ENCODE data around the gene CTNNBL1.
"Not testable (repeated sequence)": the region's sequence is repeated elsewhere in the genome, so short reads cannot be mapped to it uniquely, and the experiment has no call there.

The CTNNBL1 gene, protein sequence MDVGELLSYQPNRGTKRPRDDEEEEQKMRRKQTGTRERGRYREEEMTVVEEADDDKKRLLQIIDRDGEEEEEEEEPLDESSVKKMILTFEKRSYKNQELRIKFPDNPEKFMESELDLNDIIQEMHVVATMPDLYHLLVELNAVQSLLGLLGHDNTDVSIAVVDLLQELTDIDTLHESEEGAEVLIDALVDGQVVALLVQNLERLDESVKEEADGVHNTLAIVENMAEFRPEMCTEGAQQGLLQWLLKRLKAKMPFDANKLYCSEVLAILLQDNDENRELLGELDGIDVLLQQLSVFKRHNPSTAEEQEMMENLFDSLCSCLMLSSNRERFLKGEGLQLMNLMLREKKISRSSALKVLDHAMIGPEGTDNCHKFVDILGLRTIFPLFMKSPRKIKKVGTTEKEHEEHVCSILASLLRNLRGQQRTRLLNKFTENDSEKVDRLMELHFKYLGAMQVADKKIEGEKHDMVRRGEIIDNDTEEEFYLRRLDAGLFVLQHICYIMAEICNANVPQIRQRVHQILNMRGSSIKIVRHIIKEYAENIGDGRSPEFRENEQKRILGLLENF

DNA sequence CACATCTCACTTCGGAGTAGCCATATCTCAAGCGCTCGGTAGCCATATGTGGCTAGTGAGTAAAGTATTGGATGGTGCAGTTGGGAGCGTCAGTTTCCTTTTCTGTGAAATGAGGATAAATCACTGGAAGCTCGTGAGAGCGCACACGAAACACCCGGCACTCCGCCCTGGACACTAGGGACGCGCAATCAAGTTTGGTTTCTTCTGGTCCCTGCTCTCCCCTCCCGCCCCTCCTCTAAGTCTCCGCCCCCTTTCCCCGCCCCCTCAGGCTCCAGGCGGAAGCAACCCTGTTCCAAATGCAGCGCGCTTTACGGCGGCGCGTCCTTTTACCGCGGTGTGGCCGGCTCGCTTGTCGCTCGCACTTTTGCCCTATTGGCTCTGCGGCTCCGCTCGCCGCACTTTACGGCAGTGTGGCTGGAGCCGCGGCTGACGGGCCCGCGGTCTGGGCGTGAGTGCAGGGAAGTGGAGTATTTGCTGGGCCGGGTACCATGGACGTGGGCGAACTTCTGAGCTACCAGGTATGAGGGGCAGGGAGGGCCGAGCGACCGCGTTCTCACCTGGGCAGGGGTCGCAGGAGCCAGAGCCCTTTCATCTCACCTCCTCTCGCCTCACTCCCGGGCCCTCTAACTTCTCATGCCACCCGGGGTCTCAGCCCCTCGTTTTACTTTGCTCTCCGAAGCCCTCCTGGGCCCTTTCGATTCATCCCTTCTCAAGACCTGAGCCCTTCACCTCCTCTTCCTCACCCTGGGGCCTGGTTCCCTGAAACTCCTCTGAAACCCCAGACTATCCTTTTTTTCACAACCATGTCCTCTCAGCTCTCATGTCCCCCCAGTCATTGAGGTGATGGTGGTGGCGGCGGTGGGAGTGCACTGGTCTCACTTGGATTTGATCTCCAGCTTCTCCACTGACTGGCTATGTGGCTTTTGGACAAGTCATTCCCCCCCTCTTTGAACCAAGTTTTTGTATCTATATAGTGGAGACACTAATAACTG is at the start of gene CTNNBL1:
Gene CTNNBL1, plus strand, starts transcription at position 396 of the 992 bp plus-strand sequence. Its CDS starts 93 bp downstream, at position 489.
- Histone ChIP-seq H3K4me1 (ENCODE audit: insufficient read depth, low read length) (peaks cover 8% of the 10 kb centered on the region), H3K27me3 (ENCODE audit: insufficient read depth, low read length) (no peaks in the 10 kb centered on the region), H2AFZ (ENCODE audit: low read depth, low read length) (peak within 1 kb of the TSS; percentile 75), H3K4me3 (ENCODE audit: low read length) (peak within 1 kb of the TSS; percentile 68), H3K36me3 (ENCODE audit: insufficient read depth, low read length) (peaks cover 6% of the 10 kb centered on the region), H3K9me3 (ENCODE audit: low read length) (no peaks in the 10 kb centered on the region)

DNA sequence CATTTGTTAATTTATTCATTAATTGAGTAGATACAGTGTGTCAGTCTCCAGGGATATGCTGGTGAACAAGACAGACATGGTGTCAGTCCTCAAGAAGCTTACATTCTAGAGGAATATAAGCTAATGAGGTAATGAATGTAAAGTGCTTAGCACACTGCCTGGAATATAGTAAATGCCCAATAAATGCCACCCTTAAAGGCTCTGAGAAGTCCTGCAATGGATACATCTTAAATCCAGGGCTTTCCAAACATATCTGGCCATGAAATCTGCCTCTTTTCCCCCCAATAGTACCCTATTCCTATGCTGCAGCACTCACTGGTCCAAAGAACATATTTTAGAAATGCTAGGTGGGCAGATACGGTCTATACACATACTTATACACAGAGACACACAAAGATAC is 49.2 kb upstream of the CTNNBL1 start:
- no peaks in the 10 kb centered on the region for H3K9me3 ChIP-seq (ENCODE audit: low read length)
- no peak overlapping the region for H2AFZ ChIP-seq (ENCODE audit: low read depth, low read length)
- no peaks in the 10 kb centered on the region for H3K36me3 ChIP-seq (ENCODE audit: insufficient read depth, low read length)
- peaks cover 3% of the 10 kb centered on the region for H3K27me3 ChIP-seq (ENCODE audit: insufficient read depth, low read length)
- no peak overlapping the region for H3K4me3 ChIP-seq (ENCODE audit: low read length)
- peaks cover 12% of the 10 kb centered on the region for H3K4me1 ChIP-seq (ENCODE audit: insufficient read depth, low read length)

DNA sequence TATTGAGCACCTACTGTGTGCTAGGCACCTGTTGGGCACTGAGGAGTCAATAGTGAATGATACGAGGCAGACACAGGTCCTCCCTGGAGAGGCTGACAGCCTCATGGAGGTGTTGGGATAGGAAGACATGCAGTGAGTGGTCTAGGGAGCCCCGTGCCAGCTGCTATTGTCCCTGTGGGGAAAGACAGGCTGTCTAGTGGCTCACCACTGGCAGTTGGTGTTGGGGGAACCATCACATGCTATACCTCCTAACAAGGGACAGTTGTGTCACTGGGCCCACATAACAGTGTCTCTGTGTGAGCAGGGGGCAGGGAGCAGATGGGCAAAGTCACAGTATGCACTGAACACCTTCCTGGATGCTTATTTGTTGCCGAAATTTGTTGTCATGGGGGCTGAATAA is 45.9 kb upstream of the CTNNBL1 start:
- H3K4me3 ChIP-seq (ENCODE audit: low read length), result no peak overlapping the region
- peaks cover 34% of the 10 kb centered on the region for H3K4me1 ChIP-seq (ENCODE audit: insufficient read depth, low read length)
- H3K36me3 ChIP-seq (ENCODE audit: insufficient read depth, low read length), result no peaks in the 10 kb centered on the region
- H3K27me3 ChIP-seq (ENCODE audit: insufficient read depth, low read length), result no peaks in the 10 kb centered on the region
- H3K9me3 ChIP-seq (ENCODE audit: low read length), result no peaks in the 10 kb centered on the region
- no peak overlapping the region for H2AFZ ChIP-seq (ENCODE audit: low read depth, low read length)

DNA sequence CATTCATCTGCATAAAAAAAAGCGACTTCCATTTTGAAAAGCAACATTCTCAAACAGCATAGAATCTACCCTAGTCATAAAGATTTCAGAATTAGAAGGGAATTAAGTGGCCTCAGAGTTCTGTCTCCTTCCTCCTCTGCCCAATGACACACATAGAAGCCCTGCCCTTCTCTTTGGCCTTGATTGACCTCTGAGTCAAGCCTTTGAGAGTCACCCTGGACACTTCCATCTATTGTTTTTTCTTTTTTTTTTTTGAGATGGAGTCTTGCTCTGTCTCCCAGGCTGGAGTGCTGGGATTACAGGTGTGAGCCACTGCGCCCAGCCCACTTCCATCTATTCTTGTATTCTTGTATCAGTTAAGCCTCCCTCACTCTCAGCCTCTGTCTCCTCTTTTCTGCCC is 44.8 kb upstream of the CTNNBL1 start:
- Histone ChIP-seq H3K4me3 (ENCODE audit: low read length) (no peak overlapping the region), H3K9me3 (ENCODE audit: low read length) (no peaks in the 10 kb centered on the region), H2AFZ (ENCODE audit: low read depth, low read length) (no peak overlapping the region), H3K4me1 (ENCODE audit: insufficient read depth, low read length) (peaks cover 34% of the 10 kb centered on the region), H3K27me3 (ENCODE audit: insufficient read depth, low read length) (no peaks in the 10 kb centered on the region), H3K36me3 (ENCODE audit: insufficient read depth, low read length) (no peaks in the 10 kb centered on the region)

DNA sequence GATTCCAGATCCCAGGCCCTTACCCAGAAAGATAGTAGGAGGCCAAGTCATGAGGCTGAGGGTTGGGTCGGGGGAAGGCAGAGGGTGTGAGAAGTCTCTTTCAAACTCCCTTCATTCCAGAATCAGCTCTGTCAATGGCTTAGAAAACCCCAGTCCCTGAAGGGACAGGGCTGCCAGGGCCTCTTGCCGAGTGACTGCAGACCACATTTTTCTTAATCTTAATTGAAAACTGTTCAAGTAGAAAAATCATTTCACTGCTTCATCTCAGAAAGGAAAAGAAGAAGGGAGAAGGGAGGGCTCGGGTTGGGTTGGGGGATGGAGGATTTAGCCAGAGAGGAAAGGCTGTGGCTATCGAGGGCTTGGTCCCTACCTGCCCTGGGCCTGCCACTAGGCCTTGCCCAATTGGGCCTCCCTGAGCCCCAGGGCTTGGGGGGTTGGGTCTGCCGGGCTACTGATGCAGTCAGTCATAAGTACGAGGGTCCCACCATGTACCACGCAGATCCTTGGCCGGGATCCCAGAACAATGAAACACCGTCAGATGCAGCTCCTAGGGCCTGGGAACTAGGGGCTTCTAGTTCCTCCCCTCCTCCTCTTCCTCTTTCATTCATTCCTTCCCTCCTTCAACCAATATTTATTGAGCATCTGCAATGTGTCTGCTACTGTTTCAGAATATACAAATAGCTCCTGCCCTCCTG is 44.0 kb upstream of the CTNNBL1 start:
- peaks cover 3% of the 10 kb centered on the region for H3K9me3 ChIP-seq (ENCODE audit: low read length)
- no peak overlapping the region for H3K4me3 ChIP-seq (ENCODE audit: low read length)
- no peaks in the 10 kb centered on the region for H3K27me3 ChIP-seq (ENCODE audit: insufficient read depth, low read length)
- H2AFZ ChIP-seq (ENCODE audit: low read depth, low read length), result no peak overlapping the region
- H3K4me1 ChIP-seq (ENCODE audit: insufficient read depth, low read length), result peaks cover 34% of the 10 kb centered on the region
- no peaks in the 10 kb centered on the region for H3K36me3 ChIP-seq (ENCODE audit: insufficient read depth, low read length)

DNA sequence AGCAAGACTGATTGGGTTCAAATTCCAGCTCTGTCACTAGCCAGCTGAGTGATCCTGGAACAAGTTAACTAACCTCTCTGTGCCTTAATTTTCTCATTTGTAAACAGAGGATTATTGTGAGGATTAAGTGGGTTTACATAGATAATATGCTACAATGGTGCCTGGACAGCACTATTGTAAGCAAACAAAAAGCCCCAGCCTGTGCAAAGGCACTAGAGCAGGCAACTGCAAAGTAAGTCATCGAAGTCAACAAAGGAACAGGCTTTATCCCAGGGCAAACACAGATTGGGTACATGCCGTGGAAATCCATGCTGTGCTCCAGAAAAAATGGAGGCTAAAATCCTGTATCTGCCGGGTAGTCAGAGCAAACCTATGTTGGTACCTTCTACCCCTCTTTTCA is 43.2 kb upstream of the CTNNBL1 start:
- peaks cover 3% of the 10 kb centered on the region for H3K9me3 ChIP-seq (ENCODE audit: low read length)
- H3K4me3 ChIP-seq (ENCODE audit: low read length), result no peak overlapping the region
- peaks cover 34% of the 10 kb centered on the region for H3K4me1 ChIP-seq (ENCODE audit: insufficient read depth, low read length)
- H2AFZ ChIP-seq (ENCODE audit: low read depth, low read length), result no peak overlapping the region
- H3K36me3 ChIP-seq (ENCODE audit: insufficient read depth, low read length), result no peaks in the 10 kb centered on the region
- H3K27me3 ChIP-seq (ENCODE audit: insufficient read depth, low read length), result no peaks in the 10 kb centered on the region

DNA sequence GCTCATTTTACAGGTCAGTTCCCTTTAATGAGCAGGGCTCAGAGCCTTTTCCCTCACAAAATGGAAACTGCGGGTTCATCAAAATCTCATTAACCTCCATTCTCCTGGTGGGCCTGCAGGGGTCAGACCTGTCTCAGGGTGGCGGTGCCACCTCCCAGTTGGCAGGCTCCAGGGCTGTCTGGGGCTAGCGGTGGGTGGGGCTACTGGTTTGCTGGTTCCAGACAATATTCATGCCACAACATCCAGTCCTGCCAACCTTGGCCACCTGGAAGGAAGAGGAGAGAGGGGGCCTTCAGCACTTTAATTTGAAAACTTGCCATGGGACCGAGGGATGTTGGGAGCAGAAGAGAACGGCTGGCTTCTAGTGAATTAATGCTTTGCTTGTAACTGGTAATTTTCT is 41.9 kb upstream of the CTNNBL1 start:
- peaks cover 34% of the 10 kb centered on the region for H3K4me1 ChIP-seq (ENCODE audit: insufficient read depth, low read length)
- peaks cover 3% of the 10 kb centered on the region for H3K9me3 ChIP-seq (ENCODE audit: low read length)

DNA sequence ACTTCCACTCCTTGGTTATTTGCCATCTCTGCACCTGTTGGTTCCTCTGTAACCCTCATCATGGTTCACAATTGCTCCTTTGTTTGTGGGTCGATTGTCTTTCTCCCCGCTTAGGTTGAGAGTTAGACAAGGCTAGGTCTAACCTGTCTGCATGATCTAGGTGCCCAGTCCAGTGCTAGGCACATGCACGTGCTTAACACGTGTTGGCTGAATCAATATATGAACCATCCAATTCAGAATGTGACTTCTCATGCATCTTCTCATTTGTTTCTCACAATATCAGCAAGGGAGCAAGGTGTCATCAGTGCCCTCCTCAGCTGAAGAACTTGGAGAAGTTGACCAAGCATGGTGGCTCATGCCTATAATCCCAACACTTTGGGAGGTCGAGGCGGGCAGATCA is 36.9 kb upstream of the CTNNBL1 start:
- no peak overlapping the region for H2AFZ ChIP-seq (ENCODE audit: low read depth, low read length)
- peaks cover 3% of the 10 kb centered on the region for H3K9me3 ChIP-seq (ENCODE audit: low read length)
- H3K4me3 ChIP-seq (ENCODE audit: low read length), result no peak overlapping the region
- peaks cover 4% of the 10 kb centered on the region for H3K4me1 ChIP-seq (ENCODE audit: insufficient read depth, low read length)
- no peaks in the 10 kb centered on the region for H3K36me3 ChIP-seq (ENCODE audit: insufficient read depth, low read length)
- H3K27me3 ChIP-seq (ENCODE audit: insufficient read depth, low read length), result peaks cover 2% of the 10 kb centered on the region

More for the DNA sequence above, 41.9 kb upstream of the CTNNBL1 start:
- no peak overlapping the region for H3K4me3 ChIP-seq (ENCODE audit: low read length)
- H3K27me3 ChIP-seq (ENCODE audit: insufficient read depth, low read length), result peaks cover 2% of the 10 kb centered on the region
- H2AFZ ChIP-seq (ENCODE audit: low read depth, low read length), result no peak overlapping the region
- H3K36me3 ChIP-seq (ENCODE audit: insufficient read depth, low read length), result no peaks in the 10 kb centered on the region

DNA sequence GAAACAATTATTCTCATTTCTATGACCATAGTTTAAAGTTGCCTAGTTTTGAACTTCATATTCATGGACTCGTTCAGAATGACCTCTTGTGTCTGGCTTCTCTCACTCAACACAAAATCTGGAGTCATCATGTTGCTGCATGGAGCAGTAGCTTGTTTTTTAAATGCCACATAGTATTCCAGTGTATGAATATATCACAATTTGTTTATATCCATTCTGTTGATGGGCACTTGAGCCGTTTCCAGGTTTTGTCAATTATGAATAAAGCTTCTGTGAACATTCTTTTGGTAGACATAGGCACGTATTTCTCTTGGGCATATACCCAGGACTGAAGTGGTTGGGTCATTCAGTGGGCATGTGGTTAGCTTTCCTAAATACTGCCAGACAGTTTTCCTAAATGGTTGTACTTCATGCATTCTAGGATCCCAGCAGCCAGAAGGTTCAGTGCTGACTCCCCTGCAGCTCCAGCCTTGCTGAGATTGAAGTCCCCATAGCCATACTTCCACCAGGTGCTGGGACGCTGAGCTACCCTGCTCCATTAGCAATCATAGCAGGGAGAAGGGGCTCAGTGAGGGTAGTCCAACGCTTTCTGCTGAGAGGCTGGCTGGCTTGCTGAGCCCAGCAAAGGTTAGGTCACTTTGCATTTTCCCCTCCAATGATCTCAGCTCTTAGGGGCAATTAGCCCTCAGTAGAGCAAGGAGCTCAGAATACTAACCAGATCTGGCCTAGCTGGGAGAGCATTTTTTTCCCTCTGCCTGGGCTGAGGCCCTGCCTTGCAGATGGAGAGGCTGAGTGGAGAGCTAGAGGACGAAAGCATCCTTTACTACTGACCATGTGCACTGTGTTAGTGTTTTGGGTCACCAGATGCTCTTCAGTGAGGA is 35.7 kb upstream of the CTNNBL1 start:
- H3K27me3 ChIP-seq (ENCODE audit: insufficient read depth, low read length), result peaks cover 2% of the 10 kb centered on the region
- H2AFZ ChIP-seq (ENCODE audit: low read depth, low read length), result no peak overlapping the region
- no peaks in the 10 kb centered on the region for H3K4me1 ChIP-seq (ENCODE audit: insufficient read depth, low read length)
- H3K4me3 ChIP-seq (ENCODE audit: low read length), result no peak overlapping the region
- H3K9me3 ChIP-seq (ENCODE audit: low read length), result peaks cover 3% of the 10 kb centered on the region
- no peaks in the 10 kb centered on the region for H3K36me3 ChIP-seq (ENCODE audit: insufficient read depth, low read length)

DNA sequence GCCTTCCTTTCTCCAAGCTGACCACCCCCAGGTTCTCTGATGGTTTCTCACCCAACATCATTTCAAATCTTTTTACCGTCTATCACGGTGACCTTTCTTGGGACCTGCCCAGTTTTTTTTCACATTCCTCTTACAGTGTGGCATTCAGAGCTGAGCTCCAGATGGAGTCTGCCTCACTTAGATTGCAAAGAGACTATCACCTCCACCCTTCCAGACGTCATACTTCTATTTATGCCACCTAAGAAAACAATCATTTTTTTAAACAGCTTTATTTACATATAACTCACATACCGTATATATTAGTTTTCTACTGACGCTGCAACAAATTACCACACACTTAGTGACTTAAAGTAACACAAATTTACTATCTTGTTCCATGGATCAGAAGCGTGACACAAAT is 32.3 kb upstream of the CTNNBL1 start:
- Histone ChIP-seq H3K9me3 (ENCODE audit: low read length) (no peaks in the 10 kb centered on the region), H2AFZ (ENCODE audit: low read depth, low read length) (no peak overlapping the region), H3K4me1 (ENCODE audit: insufficient read depth, low read length) (no peaks in the 10 kb centered on the region), H3K36me3 (ENCODE audit: insufficient read depth, low read length) (no peaks in the 10 kb centered on the region), H3K4me3 (ENCODE audit: low read length) (no peak overlapping the region), H3K27me3 (ENCODE audit: insufficient read depth, low read length) (peaks cover 1% of the 10 kb centered on the region)

DNA sequence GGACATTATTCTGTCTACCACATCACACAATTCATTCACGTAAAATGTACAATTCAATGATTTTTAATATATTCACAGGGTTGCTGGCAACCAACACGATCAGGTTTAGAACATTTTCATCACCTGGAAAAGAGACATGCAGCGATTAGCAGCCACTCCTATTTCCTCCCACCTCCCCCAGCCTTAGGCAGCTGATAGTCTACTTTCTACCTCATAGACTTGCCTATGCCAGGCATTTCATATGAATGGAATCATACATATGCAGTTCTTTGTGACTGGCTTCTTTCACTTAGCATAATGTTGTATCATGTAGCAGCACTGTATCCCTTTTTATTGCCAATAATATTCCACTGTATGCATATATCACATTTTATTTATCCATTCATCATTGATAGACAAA is 31.5 kb upstream of the CTNNBL1 start:
- H3K9me3 ChIP-seq (ENCODE audit: low read length), result no peaks in the 10 kb centered on the region
- no peaks in the 10 kb centered on the region for H3K36me3 ChIP-seq (ENCODE audit: insufficient read depth, low read length)
- H3K4me3 ChIP-seq (ENCODE audit: low read length), result no peak overlapping the region
- H3K27me3 ChIP-seq (ENCODE audit: insufficient read depth, low read length), result no peaks in the 10 kb centered on the region
- H2AFZ ChIP-seq (ENCODE audit: low read depth, low read length), result no peak overlapping the region
- no peaks in the 10 kb centered on the region for H3K4me1 ChIP-seq (ENCODE audit: insufficient read depth, low read length)

DNA sequence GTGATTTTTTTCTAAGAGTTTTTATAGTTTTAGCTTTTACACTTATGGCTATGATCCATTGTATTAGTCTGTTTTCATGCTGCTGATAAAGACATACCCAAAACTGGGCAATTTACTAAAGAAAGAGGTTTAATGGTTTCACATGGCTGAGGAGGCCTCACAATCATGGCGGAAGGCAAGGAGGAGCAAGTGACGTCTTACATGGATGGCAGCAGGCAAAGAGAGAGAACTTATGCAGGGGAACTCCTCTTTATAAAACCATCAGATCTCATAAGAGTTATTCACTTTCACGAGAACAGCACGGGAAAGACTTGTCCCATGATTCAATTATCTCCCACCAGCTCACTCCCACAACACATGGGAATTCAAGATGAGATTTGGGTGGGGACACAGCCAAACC is 29.2 kb upstream of the CTNNBL1 start:
- not testable (repeated sequence) for H3K36me3 ChIP-seq (ENCODE audit: insufficient read depth, low read length); H3K27me3 ChIP-seq (ENCODE audit: insufficient read depth, low read length); H2AFZ ChIP-seq (ENCODE audit: low read depth, low read length); H3K4me3 ChIP-seq (ENCODE audit: low read length); H3K9me3 ChIP-seq (ENCODE audit: low read length); H3K4me1 ChIP-seq (ENCODE audit: insufficient read depth, low read length)

Data from neuron (in vitro differentiated cells).